Panc1 (cell line): ENCODE data around the gene TANC1.

Experiments used
- SIN3A ChIP-seq: IDR thresholded peaks from 2 replicates; pipeline ENCODE4 v1.6.1; 2012; ENCODE audit warnings: low read depth, mild to moderate bottlenecking, low read length, moderate library complexity, borderline replicate concordance; ENCODE audit not compliant: insufficient read depth
- TF ChIP-seq, protein P1 (sequence below): fragments of 450-650 bp; IDR thresholded peaks from 2 replicates; pipeline ENCODE4 v1.5.1; 2017; ENCODE audit warnings: mild to moderate bottlenecking

DNA sequence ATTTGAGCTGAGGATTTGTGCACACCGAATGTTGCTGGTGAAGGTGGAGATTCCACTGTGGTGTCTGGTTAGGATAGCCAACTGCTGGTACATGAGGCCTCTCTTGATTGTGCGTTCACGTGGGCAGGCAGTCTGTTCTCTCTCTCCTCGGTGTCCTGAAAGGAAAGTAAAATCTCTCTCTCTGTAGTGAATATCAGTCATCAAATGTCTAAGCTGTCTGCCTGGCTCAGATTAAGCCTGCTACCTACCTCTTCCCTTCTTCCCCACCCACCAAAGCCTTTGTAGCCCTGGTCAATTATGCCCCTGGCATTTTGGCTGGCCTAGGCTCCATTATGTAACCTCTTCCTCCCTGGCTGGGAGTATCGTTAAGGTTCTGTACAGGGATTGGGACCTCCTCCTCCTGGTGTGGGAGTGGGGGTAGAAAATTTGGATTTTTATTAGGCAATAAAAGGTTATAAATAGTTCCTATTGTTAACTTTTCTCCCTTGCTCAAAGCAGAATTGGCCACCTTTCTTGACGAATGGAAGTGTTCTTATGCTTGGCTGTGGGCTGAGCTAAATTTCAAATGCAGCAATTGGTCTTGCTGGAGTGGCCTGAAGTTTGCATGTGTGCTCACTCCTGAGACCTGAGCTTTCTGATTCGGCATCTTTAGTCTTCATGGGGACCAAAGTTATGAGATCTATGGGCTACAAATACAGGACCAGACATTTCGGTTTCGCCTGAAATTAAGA is 169.2 kb downstream of the TANC1 start:
- TF ChIP-seq, protein P1, sequence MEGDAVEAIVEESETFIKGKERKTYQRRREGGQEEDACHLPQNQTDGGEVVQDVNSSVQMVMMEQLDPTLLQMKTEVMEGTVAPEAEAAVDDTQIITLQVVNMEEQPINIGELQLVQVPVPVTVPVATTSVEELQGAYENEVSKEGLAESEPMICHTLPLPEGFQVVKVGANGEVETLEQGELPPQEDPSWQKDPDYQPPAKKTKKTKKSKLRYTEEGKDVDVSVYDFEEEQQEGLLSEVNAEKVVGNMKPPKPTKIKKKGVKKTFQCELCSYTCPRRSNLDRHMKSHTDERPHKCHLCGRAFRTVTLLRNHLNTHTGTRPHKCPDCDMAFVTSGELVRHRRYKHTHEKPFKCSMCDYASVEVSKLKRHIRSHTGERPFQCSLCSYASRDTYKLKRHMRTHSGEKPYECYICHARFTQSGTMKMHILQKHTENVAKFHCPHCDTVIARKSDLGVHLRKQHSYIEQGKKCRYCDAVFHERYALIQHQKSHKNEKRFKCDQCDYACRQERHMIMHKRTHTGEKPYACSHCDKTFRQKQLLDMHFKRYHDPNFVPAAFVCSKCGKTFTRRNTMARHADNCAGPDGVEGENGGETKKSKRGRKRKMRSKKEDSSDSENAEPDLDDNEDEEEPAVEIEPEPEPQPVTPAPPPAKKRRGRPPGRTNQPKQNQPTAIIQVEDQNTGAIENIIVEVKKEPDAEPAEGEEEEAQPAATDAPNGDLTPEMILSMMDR, result no peak
- no peak for TF ChIP-seq SIN3A
